ENCODE measurements around the gene TMA7B. TPM values are rescaled to one million over a fixed set of nuclear protein-coding genes. Genes with fewer than 3 reads are reported as not detected.
"Not testable (repeated sequence)": the region's sequence is repeated elsewhere in the genome, so short reads cannot be mapped to it uniquely, and the experiment has no call there.

TMA7B gene
- polyA plus RNA-seq, 1 experiment = not detected

- TF ChIP-seq CTCF (IDR thresholded peaks at IDR 0.05; ENCODE audit: insufficient read depth, low read depth, low read length) = no peak
- ChIA-PET POLR2A (interaction anchor here (0.6 kb wide), 1 partner anchor 423 kb away, joined by 4 read pairs; no protein-coding TSS in a partner anchor), CTCF (no interaction called here)
- H3K27me3 ChIP-seq (ENCODE audit: control insufficient read depth, insufficient read depth, low read length) = peaks cover 6% of the 10 kb centered on the region; the same call in 1 of the 2 replicates
- no peaks in the 10 kb centered on the region for H3K36me3 ChIP-seq (ENCODE audit: control insufficient read depth, insufficient read depth, low read length)
- DNase-seq (ENCODE audit: low read depth) = no peak
- H3K4me3 ChIP-seq (ENCODE audit: low read depth, low read length) = no peak overlapping the region
Observed at GRCh38 chr22:39946503-39947219, 13.5 kb upstream of the TMA7B start.

GRCh38 chr22:39947220-39948216 lies 12.7 kb upstream of the TMA7B start:
- ChIA-PET CTCF (interaction anchor here (0.7 kb wide), 1 partner anchor 47 kb away, joined by 3 read pairs; no protein-coding TSS in a partner anchor), POLR2A (no interaction called here)
- no peaks in the 10 kb centered on the region for H3K36me3 ChIP-seq (ENCODE audit: control insufficient read depth, insufficient read depth, low read length)
- H3K27me3 ChIP-seq (ENCODE audit: control insufficient read depth, insufficient read depth, low read length) = peaks cover 8% of the 10 kb centered on the region; the same call in 1 of the 2 replicates
- no peak overlapping the region for H3K4me3 ChIP-seq (ENCODE audit: low read depth, low read length)
- no peak for TF ChIP-seq CTCF (IDR thresholded peaks at IDR 0.05; ENCODE audit: insufficient read depth, low read depth, low read length)
- no peak for DNase-seq (ENCODE audit: low read depth)

- peaks cover 10% of the 10 kb centered on the region; the same call in 1 of the 2 replicates for H3K27me3 ChIP-seq (ENCODE audit: control insufficient read depth, insufficient read depth, low read length)
- ChIA-PET CTCF (interaction anchor here (0.8 kb wide), 1 partner anchor 17 kb away, joined by 3 read pairs; no protein-coding TSS in a partner anchor), POLR2A (no interaction called here)
- no peak overlapping the region for H3K4me3 ChIP-seq (ENCODE audit: low read depth, low read length)
- no peaks in the 10 kb centered on the region for H3K36me3 ChIP-seq (ENCODE audit: control insufficient read depth, insufficient read depth, low read length)
- no peak for DNase-seq (ENCODE audit: low read depth)
- TF ChIP-seq CTCF (IDR thresholded peaks at IDR 0.05; ENCODE audit: insufficient read depth, low read depth, low read length) = no peak
Observed at GRCh38 chr22:39949964-39950737, 10.0 kb upstream of the TMA7B start.

GRCh38 chr22:39951603-39952293 lies 8.4 kb upstream of the TMA7B start:
- peaks cover 10% of the 10 kb centered on the region; the same call in 1 of the 2 replicates for H3K27me3 ChIP-seq (ENCODE audit: control insufficient read depth, insufficient read depth, low read length)
- CTCF ChIA-PET = interaction anchor here (0.9 kb wide), 1 partner anchor 33 kb away, joined by 3 read pairs; no protein-coding TSS in a partner anchor
- POLR2A ChIA-PET; DNase-seq (ENCODE audit: low read depth); H3K4me3 ChIP-seq (ENCODE audit: low read depth, low read length); H3K36me3 ChIP-seq (ENCODE audit: control insufficient read depth, insufficient read depth, low read length): not testable (repeated sequence)

GRCh38 chr22:39952347-39952746 lies 7.8 kb upstream of the TMA7B start:
- POLR2A ChIA-PET = no interaction called here
- H3K36me3 ChIP-seq (ENCODE audit: control insufficient read depth, insufficient read depth, low read length) = no peaks in the 10 kb centered on the region
- H3K27me3 ChIP-seq (ENCODE audit: control insufficient read depth, insufficient read depth, low read length) = peaks cover 10% of the 10 kb centered on the region; the same call in 1 of the 2 replicates
- no peak for TF ChIP-seq CTCF (IDR thresholded peaks at IDR 0.05; ENCODE audit: insufficient read depth, low read depth, low read length)
- CTCF ChIA-PET = no interaction called here
- H3K4me3 ChIP-seq (ENCODE audit: low read depth, low read length) = no peak overlapping the region
- no peak for DNase-seq (ENCODE audit: low read depth)
